ENCODE measurements around the gene ACOX2. TPM values are rescaled to one million over a fixed set of nuclear protein-coding genes. Genes with fewer than 3 reads are reported as not detected.

The ACOX2 gene
- total and polyA plus RNA-seq, 2 donors (not counting 1 experiment from before 2014, with no cell fraction given): 19.0 to 20.5 TPM

DNA sequence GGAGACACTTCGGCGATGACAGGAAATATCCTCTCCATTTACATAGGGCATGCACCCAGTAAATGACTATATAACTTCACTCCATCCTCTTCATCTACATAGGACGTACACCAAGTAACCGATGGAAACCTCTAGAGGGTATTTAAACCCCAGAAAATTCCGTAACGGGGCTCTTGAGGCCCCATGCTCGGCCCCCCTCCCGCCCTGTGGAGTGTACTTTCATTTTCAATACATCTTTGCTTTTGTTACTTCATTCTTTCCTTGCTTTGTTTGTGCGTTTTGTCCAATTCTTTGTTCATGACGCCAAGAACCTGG is 47.7 kb upstream of the ACOX2 start:
- Histone ChIP-seq H3K79me2 (ENCODE audit: control insufficient read depth, insufficient read depth, low read length) (no peaks in the 10 kb centered on the region), H3K9ac (ENCODE audit: insufficient read depth, low read length) (no peak overlapping the region), H3K4me2 (ENCODE audit: extremely low read depth, insufficient read depth, low read length) (peak overlapping the region; percentile 98), H3K4me3 (replicated peaks in 1 of 4; ENCODE audit: control extremely low read depth in 1 of 4, insufficient read depth in 1 of 4, low read depth in 3 of 4, low read length in 4 of 4) (peak overlapping the region; percentile 59 to 76 (median 69)), H2AFZ (ENCODE audit: low read length) (peak overlapping the region; percentile 90), H4K20me1 (ENCODE audit: control insufficient read depth, extremely low read depth, insufficient read depth, low read length) (no peaks in the 10 kb centered on the region), H3K9me3 (ENCODE audit: control insufficient read depth, insufficient read depth, low read depth, low read length) (no peaks in the 10 kb centered on the region), H3K36me3 (ENCODE audit: control insufficient read depth, insufficient read depth, low read length) (no peaks in the 10 kb centered on the region), H3K4me1 (ENCODE audit: control insufficient read depth, extremely low read depth, insufficient read depth, low read length) (peaks cover 5% of the 10 kb centered on the region), H3K27me3 (ENCODE audit: control insufficient read depth, insufficient read depth, low read length) (peaks cover 25% of the 10 kb centered on the region), H3K27ac (ENCODE audit: insufficient read depth, low read length) (peak overlapping the region; percentile 63)
- TF ChIP-seq EZH2 (IDR thresholded peaks at IDR 0.05; ENCODE audit: low read length, missing control alignments): no peak
- no peak for TF ChIP-seq CTCF (conservative IDR thresholded peaks at IDR 0.05 in 1 of 2, IDR thresholded peaks at IDR 0.05 in 1 of 2; ENCODE audit: low read depth in 1 of 2, low read length in 2 of 2)
- DNase-seq (ENCODE audit: low read depth in 2 of 2): peak; percentile 30 to 39

DNA sequence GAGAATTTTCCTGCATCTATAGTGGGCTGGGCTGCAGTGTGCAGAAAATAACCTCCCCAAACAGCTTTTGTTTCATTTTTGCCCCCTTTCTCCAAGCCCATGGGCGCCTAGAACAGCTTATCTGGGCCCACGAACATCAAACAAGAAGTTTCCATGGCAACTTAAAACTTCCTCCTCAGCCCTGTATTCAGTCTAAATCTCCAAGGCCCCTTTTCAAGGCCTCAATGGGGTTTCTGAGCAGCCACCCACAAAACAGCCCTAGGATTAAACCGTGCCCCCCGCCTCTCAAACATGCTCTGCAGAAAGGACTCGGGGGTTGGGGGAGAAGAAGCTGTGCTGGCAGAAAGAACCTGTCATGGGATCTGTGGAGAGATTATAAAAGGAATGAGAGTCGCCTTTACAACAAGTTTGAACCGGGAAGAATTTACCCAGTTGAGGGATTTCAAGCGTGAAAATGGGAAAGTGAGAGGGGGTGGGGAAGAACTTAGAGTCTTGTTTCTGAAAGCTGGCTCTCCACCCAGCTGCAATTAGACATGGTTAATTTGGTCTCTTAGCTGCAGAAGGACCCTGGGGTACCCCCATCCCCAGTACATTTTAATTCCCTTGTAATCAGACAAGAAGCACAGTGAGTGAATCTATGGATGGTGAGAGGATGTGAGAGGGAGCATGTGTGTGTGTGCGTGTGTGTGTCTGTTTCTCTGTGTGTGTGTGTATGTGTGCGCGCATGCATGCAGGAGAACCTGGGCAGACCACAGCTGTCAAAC is 44.5 kb upstream of the ACOX2 start:
- Histone ChIP-seq H3K9ac (ENCODE audit: insufficient read depth, low read length) (no peak overlapping the region), H3K4me1 (ENCODE audit: control insufficient read depth, extremely low read depth, insufficient read depth, low read length) (peaks cover 5% of the 10 kb centered on the region), H3K4me3 (replicated peaks in 1 of 4; ENCODE audit: control extremely low read depth in 1 of 4, insufficient read depth in 1 of 4, low read depth in 3 of 4, low read length in 4 of 4) (no peak overlapping the region), H4K20me1 (ENCODE audit: control insufficient read depth, extremely low read depth, insufficient read depth, low read length) (no peaks in the 10 kb centered on the region), H3K79me2 (ENCODE audit: control insufficient read depth, insufficient read depth, low read length) (no peaks in the 10 kb centered on the region), H3K27me3 (ENCODE audit: control insufficient read depth, insufficient read depth, low read length) (peaks cover 10% of the 10 kb centered on the region), H3K4me2 (ENCODE audit: extremely low read depth, insufficient read depth, low read length) (no peak overlapping the region), H3K27ac (ENCODE audit: insufficient read depth, low read length) (no peak overlapping the region), H3K36me3 (ENCODE audit: control insufficient read depth, insufficient read depth, low read length) (no peaks in the 10 kb centered on the region), H3K9me3 (ENCODE audit: control insufficient read depth, insufficient read depth, low read depth, low read length) (no peaks in the 10 kb centered on the region), H2AFZ (ENCODE audit: low read length) (no peak overlapping the region)
- no peak for TF ChIP-seq CTCF (conservative IDR thresholded peaks at IDR 0.05 in 1 of 2, IDR thresholded peaks at IDR 0.05 in 1 of 2; ENCODE audit: low read depth in 1 of 2, low read length in 2 of 2)
- no peak for TF ChIP-seq EZH2 (IDR thresholded peaks at IDR 0.05; ENCODE audit: low read length, missing control alignments)
- no peak for DNase-seq (ENCODE audit: low read depth in 2 of 2)

DNA sequence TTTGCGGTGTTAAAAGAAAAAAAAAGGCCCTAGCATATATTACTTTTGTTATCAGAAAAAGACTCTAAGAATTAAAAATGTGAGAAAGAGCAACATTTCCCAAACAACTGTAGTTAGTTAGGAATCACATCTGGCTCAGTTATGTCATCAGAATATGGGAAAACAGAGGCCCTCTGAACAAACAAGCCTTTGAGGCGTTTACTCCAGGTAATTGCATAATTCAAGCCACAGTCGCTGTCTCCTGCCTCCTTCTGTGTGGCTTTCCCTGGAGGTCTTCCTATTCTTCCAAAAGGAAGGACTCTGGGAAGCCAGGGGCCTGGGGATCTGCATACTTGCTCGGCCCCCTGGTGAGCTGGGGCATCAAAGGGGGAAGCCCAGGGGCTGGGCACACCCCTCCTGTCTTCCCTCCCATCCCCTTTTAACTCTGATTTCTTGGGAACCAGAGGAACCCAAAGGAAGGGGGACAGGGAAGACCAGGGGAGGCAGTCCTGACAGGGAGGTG is 43.9 kb upstream of the ACOX2 start:
- no peak for DNase-seq (ENCODE audit: low read depth in 2 of 2)
- TF ChIP-seq EZH2 (IDR thresholded peaks at IDR 0.05; ENCODE audit: low read length, missing control alignments) (no peak), CTCF (conservative IDR thresholded peaks at IDR 0.05 in 1 of 2, IDR thresholded peaks at IDR 0.05 in 1 of 2; ENCODE audit: low read depth in 1 of 2, low read length in 2 of 2) (no peak)
- peaks cover 9% of the 10 kb centered on the region for H3K27me3 ChIP-seq (ENCODE audit: control insufficient read depth, insufficient read depth, low read length)

More for the DNA sequence above, 43.9 kb upstream of the ACOX2 start:
- Histone ChIP-seq H3K4me1 (ENCODE audit: control insufficient read depth, extremely low read depth, insufficient read depth, low read length) (peaks cover 4% of the 10 kb centered on the region), H2AFZ (ENCODE audit: low read length) (no peak overlapping the region), H3K27ac (ENCODE audit: insufficient read depth, low read length) (no peak overlapping the region), H4K20me1 (ENCODE audit: control insufficient read depth, extremely low read depth, insufficient read depth, low read length) (no peaks in the 10 kb centered on the region), H3K9ac (ENCODE audit: insufficient read depth, low read length) (no peak overlapping the region), H3K4me2 (ENCODE audit: extremely low read depth, insufficient read depth, low read length) (no peak overlapping the region), H3K79me2 (ENCODE audit: control insufficient read depth, insufficient read depth, low read length) (no peaks in the 10 kb centered on the region), H3K36me3 (ENCODE audit: control insufficient read depth, insufficient read depth, low read length) (no peaks in the 10 kb centered on the region), H3K4me3 (replicated peaks in 1 of 4; ENCODE audit: control extremely low read depth in 1 of 4, insufficient read depth in 1 of 4, low read depth in 3 of 4, low read length in 4 of 4) (no peak overlapping the region), H3K9me3 (ENCODE audit: control insufficient read depth, insufficient read depth, low read depth, low read length) (no peaks in the 10 kb centered on the region)
